ENCODE results near the gene GZMB. TPM values are rescaled to one million over a fixed set of nuclear protein-coding genes. Genes with fewer than 3 reads are reported as not detected.
"Not testable (repeated sequence)": the region's sequence is repeated elsewhere in the genome, so short reads cannot be mapped to it uniquely, and the experiment has no call there.

The GZMB gene
- total RNA-seq, 1 donor from 2014 or later, result 0.94 TPM

DNA sequence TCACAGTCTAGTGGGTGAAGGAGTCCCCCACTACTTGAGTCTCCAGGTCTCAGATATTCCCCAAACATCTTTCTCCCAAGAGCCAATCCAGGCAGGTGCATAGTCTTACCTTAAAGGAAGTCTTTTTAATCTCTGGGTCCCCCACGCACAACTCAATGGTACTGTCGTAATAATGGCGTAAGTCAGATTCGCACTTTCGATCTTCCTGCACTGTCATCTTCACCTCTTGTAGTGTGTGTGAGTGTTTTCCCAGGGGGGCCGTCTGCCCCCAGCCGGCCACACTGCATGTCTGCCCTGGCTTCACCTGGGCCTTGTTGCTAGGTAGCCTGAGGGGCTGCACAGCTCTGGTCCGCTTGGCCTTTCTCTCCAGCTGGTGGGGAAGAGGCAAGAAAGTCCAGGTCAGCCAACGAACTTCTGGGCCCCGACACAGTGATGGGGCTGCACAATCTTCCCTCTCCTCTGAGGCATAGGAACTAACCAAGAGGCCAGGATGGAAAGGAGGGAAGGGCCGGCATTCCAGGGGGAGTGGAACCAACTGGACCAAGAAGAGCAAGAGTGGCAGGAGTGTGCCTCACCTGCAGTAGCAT, 2.1 kb downstream of the GZMB start:
- DNase-seq (ENCODE audit: low spot score), result no peak

DNA sequence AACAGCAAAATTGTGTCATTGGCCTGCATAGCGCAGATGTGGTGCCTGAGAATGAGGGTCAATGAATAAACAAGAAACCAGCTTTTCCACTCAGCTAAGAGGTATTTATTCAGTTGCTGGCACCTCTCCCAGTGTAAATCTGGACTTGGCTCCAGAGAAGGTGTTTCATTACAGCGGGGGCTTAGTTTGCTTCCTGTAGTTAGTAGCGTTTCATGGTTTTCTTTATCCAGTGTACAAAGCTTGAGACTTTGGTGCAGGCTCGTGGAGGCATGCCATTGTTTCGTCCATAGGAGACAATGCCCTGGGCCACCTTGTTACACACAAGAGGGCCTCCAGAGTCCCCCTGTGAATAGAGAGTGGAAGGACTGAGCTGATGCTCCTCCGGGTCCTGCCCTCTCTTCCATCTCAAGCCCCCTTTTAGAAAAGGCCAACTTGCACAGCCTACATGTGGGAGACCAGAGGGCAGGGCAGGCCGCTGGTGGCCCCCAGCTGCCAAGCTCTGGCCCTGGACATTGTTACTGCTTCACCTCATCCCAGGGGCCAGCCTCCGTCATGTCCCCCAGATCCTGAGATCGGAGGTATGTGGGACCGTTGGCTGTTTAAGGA, 3.0 kb downstream of the GZMB start:
- DNase-seq (ENCODE audit: low spot score), result no peak

DNA sequence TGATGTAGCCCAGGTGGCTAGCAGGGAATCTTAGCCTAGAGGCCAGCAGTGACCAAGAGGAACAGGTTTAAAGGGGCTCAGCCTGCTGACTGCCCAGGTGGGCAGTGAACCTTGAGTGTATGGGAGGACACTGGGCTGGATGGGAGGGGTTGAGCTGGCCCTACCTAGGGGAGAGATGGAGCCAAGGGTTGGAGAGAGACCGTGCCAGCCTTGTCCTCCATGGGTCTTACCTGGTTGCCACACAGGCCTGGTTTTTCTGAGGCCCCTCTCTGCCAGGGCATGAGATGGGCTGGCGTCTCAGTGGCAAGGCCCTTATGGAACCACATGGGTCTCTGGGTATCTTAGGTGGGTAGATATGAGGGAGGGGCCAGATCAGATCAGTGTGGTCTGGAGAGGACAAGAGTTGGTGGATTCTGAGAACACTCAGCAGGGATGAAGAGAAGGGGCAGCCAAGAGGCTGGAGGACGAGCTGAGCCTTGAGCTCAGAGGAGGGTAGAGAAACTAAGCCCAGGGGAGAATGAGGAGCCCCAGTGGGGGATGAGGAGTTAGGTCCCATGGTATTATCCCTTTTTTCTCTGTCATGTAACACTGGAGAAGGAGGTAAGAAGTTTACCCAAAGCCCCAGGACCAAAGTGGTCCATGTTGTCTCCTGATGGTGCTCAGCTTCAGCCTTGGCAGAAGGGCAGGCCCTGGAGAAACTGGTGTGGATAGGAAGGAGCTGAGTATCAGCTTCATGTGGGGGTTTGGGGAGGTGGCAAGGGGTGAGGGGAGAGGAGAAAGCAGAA, 3.7 kb downstream of the GZMB start:
- no peak for DNase-seq (ENCODE audit: low spot score)

DNA sequence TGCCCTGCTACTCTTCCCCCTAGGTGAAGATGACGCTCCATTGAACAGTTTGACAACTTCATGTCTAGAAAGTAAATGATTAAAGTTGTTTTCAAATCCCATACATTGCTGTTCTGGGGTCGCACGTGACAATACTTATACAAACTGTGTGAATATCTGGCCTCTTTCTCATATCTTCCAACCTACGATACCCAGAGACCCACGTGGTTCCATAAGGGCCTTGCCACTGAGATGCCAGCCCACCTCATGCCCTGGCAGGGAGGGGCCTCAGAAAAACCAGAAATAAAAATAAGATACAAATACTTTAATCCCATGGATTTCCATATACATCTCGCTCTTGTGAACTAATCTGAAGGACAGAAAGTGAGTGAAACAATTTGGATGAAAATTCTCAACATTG, 4.5 kb downstream of the GZMB start:
- DNase-seq (ENCODE audit: low spot score), result no peak

DNA sequence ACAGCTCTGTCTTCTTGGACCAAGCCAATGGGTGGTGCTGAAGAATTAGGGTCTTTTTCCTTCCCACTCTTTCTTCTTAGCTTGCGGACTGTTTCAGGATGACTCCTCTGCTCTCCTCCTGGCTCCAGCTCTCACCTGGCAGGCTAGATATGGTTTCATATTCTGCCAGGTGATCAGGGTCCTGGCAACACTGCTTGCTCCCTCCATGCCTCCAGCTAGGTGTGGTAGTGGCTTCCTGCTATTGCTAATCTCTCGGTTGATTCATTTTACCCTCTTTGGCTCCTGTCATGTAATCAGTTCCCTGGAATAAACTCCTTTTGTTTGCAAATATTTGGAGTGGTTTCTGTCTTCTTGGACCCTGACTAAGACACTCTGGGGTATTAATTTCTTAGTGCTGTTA, 20.2 kb downstream of the GZMB start:
- DNase-seq (ENCODE audit: low spot score), result no peak

DNA sequence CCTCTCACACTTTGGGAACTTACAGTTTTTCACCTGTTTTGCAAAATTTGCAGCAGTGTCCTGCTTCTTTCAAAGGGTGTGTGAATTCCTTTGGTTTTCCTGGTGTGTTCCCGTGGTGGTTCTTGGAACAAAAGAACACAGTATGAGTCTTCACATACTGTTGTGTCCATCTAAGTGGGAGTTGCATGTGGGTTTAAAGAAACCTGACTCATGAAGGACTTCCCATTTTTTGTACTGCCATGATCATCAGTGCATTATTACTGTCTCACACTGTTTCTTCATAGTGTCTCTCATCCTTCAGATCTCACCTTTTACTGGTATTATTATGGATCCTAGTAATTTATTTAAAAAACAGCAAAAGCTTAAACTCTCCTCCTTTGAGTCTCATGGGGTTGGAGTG, 20.7 kb downstream of the GZMB start:
- no peak for DNase-seq (ENCODE audit: low spot score)

DNA sequence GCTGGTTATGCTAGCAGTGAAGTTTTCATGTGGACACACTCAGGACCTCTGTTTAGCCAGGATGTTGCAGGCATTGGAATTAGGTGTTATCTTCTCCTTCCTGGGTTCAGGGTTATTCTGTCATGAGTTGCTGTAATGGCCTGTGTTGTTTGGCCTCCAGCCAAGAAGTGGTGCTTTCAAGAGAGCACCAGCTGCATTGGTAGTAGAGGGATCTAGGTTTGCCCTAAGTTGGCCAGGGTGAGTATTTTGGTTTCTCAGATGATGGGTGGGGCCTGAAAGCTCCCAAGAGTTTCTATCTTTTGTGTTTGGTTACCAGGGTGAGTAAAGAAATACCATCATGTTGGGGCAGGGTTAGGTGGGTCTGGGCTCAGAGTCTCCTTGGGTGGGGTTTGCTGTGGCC, 21.8 kb downstream of the GZMB start:
- DNase-seq (ENCODE audit: low spot score), result no peak

DNA sequence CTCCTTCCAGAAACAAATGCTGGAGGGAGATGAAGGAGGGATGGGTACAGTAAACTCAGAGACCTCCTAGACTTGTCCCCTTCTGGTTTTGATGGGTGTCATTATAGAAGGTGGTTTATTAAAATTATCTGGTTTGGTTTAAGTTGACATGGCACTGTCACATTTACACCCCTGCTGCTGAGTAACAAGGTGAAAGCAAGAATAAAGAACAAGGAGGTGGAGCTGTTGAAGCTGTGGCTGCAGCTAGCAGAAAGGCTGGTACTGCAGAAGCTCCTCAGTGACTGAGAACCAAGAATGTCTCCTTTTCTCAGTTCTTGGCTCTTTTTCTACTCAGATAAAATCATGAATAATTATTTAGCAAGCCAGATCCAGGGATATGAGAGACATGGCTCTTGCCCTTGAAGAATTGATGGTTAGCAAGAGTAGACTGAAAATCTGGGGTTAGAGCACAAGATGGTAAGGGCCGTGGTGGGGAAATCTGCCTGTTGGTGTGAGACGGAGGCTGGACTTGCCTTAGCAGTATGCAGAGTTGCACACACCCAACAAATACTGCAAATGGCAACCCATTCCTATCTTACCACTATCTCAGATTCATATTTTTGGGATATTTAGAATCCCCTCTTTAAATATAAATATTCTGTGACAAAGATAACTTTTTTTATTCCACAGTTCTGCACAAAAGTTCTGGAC, 24.2 kb downstream of the GZMB start, which contains the start of gene GZMH:
GZMH (minus strand) TSS at position 31 of the 690 bp plus-strand sequence. CDS start 72 bp downstream, outside the sequence.
- no peak for DNase-seq (ENCODE audit: low spot score)

DNA sequence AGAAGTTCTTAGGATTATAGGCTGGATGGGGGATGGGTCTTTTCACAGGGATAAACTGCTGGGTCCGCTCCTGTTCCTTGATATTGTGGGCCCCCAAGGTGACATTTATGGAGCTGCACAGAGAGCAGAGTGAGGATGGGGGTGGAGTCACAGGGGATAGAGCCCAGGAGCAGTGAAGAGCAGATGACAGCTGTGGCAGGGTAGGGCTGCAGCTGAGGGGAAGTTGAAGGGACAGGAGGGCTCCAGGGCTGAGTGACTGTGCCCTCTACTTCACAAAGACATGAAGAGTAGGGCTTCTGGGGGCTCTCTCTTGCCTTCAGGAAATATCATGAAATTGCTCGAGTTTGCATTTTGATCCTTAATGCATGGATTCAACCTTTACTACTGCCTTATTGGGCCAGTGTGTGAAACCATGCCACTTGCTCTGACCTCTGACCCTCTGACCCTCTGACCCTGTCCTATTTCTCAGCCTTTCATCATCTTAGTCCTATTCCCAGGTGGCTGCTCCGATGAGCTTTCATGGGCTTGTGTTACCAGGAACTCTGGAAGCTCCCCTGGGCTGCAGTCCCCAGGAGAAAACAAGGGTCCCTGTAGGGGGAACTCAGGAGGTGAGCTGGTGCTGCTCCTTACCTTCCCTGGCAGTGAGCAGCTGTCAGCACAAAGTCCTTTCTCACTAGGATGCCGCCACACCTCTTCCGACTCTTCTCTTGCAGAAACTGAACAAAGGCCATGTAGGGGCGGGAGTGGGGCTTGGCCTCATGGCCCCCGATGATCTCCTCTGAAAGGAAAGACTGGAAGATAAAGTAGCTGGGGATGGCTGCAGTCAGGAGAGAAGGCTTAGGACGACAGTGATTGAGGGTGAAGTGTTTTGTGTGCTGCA, 26.1 kb downstream of the GZMB start:
- no peak for DNase-seq (ENCODE audit: low spot score)

DNA sequence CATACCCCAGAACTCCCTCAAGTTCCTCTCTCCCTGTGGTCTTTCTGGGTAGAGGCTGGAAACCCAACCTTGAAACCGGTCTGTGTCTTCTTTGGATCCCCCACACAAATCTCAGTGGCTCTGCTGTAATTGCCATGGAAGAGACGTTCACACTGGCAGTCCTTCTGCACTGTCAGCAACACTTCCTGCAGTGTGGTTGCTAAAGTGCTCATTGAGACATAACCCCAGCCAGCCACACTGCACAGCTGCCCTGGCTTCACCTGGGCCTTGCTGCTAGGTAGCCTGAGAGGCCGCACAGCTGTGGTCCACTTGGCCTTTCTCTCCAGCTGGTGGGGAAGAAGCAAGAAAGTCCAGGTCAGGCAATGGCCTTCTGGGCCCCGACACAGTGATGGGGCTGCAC, 26.9 kb downstream of the GZMB start:
- DNase-seq (ENCODE audit: low spot score), result no peak

DNA sequence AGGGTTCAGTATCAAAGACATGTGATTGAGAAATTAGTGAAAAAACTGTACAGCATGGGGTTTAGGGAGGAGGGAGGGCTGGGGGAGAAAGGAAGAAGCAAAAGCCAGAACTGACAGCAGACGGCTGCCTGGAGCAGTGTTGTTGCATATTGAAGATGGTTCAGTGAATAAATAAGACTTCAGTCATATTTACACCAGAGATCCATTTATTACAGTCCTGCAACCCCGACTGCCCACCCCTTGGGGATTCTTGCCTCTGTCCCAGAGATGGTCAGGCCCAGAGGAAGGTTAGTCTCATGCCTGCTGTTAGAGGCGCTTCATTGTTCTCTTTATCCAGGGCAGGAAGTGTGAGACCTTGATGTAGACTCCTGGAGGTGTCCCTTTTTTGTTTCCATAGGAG, 27.7 kb downstream of the GZMB start:
- DNase-seq (ENCODE audit: low spot score), result no peak

DNA sequence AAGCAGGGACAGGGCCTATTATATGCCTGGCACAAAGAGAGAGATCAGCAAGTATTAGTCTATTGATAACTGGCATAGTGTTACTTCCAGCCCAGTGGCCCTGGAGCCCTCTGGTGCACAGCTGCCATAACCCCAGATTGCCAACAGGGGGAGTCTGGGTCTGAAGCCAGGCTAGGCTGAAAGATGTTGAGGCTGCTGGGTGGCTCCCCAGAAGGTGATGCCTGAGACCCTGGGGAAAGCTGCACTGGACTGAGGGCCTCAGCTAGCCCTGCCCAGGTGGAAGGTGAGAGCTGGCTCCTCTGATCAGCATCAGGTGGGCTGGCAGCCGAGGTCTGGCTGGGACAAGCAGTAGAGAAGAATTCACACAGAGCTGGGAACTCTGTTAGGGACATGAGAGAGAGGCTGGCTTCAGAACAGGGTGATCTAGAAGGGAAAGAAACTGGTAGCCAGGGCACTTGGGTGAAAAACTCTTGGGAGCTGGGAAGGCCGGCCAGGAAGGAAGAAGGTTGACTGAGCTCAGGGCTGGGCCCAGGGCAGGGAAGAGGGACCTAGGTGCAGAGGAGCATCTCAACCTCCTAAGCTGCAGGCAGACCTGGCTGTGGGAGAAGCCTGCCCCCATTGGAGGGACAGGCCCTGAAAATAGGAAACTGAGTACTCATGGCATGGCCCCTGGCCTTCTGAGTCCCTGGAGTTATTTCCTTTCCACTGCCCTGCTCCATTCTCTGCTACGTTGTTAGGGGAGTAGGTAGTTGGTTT, 28.4 kb downstream of the GZMB start:
- DNase-seq (ENCODE audit: low spot score), result peak; percentile 54

DNA sequence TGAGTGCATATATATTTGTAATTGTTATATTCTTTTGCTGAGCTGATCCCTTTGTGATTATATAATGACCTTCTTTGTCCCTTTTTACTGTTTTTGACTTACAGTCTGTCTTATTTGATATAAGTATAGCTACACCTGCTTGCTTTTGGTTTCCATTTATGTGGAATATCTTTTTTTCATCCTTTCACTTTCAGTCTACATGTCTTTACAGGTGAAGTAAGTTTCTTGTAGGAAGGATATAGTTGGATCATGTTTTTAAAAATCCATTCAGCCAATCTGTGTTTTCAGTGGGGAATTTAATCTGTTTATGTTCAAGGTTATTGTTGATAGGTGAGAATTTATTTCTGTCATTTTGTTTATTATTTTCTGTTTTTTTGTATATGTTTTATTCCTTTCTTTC, 36.6 kb downstream of the GZMB start:
- DNase-seq (ENCODE audit: low spot score), result no peak

DNA sequence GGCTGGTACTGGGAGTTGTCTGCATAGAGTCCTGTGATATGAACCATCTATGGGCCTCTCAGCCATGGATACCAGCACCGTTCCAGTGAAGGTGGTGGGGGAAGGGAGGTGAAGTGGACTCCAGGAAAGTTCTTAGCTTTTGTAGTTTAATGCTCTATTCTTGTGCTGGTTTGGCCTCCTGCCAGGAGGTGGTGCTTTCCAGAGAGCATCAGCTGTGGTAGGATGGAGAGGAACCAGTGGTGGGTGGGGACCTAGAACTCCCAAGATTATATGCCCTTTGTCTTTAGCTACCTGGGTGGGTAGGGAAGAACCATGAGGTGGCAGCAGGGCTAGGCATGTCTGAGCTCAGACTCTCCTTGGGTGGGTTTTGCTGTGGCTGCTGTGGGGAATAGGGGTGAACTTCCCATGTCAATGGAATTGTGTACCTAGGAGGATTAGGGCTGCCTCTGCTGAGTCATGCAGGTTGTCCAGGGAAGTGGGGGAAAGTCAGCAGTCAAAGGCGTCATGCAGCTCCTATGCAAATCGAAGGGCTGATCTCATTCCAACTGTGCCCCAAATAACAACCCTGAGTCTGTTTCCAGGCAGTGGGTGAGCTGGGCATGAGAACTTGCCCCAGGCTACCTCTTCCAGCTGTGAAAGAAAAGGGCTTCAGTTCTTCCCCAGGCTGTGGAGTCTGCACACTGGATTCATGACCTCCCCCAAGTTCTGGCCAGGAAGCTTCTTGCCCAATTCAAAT, 38.7 kb downstream of the GZMB start:
- DNase-seq (ENCODE audit: low spot score), result no peak

DNA sequence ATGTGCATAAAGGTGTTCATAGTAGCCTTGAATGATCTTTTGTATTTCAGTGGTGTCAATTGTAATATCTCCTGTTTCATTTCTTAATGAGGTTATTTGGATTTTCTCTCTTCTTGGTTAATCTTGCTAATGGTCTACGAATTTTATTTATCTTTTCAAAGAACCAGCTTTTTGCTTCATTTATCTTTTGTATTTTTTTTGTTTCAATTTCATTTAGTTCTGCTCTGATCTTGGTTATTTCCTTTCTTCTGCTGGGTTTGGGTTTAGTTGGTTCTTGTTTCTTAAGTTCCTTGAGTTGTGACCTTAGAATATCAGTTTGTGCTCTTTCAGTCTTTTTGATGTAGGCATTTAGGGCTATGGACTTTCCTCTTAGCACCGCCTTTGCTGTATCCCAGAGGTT, 43.0 kb downstream of the GZMB start:
- DNase-seq (ENCODE audit: low spot score), result not testable (repeated sequence)

DNA sequence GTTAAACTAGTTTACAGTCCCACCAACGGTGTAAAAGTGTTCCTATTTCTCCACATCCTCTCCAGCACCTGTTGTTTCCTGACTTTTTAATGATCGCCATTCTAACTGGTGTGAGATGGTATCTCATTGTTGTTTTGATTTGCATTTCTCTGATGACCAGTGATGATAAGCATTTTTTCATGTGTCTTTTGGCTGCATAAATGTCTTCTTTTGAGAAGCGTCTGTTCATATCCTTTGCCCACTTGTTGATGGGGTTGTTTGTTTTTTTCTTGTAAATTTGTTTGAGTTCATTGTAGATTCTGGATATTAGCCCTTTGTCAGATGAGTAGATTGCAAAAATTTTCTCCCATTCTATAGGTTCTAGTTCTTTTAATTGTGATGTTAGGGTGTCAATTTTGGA, 49.6 kb downstream of the GZMB start:
- not testable (repeated sequence) for DNase-seq (ENCODE audit: low spot score)
